Epidermal melanocyte (primary cell): ENCODE data around the gene PSMB2.

Experiments
- DNase-seq: peaks from one replicate; pipeline ENCODE4 v3.0.0; 2011; ENCODE audit warnings: low spot score; ENCODE audit not compliant: insufficient read length

Gene PSMB2

DNA sequence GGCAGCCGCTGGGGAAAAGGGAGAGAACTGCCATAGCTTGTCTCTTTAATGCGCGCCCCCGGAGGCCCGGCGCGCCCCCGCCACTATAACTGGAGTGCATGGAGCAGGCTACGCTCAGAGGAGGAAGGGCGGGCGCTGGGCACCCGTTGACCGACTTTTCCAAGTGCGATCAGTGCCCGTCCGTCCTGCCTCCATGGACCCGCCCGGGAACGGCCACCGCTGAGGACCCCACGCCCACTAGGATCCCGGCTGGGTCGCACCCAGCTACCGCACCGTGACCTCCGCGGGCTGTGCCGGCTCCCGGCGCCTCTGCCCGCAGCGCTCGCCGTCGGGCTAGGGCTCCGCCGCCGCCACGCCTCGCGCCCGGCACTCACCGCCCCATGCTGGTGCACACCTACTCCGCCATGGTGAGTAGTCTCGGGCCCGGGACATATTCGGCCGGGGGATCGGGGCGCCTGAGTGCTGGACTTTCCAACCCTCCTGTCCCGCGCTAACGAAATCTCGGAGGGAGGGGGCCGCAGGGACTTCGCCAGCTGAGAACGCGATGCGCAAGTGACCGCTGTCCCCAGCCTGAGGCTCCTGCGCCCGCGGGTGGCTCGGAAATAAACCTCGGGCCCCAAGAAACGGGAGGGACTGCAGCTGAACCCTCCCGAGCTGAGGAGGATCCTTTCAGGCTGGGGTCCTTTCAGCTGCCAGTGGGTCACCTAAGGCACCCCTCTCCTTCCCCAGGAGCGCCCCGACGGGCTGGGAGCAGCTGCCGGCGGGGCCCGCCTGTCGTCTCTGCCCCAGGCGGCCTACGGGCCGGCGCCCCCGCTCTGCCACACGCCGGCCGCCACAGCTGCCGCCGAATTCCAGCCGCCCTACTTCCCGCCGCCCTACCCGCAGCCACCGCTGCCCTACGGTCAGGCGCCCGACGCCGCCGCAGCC, 67.9 kb downstream of the PSMB2 start, which contains the start of gene TFAP2E:
Gene TFAP2E, plus strand, starts transcription at position 117 of the 927 bp plus-strand sequence. Its CDS starts 264 bp downstream, at position 381.
- DNase-seq, result peak; percentile 90

DNA sequence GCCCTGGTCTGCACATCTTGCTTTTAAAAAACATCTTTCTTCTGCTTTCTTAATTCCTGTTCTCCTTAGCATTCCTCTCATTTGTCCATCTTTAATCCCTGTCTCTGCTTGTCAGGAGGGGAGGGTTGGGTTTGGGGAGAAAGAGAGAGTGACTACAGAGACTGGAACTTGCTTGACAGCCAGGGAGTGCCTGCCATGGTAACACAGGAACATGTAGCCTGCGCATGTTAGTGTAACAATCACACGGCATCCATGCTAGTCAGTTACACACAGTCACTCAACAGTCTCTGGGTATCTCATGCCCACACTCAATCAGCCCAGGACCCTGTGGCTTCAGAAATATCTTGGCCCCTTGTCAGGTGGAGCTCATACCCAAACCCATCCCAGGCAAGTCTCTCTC, 69.0 kb downstream of the PSMB2 start:
- DNase-seq, result no peak

DNA sequence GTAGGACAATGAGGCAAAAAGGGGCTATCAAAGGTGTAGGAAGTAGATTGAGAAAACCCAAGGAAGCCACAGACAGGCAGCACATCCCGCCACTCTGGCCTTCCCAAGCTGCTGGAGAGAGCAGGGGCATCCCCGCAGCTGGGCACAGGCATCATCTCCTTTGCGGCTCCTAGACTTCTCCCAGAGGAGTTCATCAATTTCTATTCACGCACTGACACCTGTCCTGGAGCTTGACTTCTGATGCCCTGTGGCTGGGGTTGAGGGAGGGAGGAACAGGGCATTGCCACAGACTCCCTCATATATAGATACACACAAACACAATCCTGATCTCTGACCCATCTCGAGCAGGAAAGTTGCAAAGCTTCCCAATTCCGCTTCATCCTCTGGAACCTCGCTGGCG, 70.1 kb downstream of the PSMB2 start:
- DNase-seq, result no peak

DNA sequence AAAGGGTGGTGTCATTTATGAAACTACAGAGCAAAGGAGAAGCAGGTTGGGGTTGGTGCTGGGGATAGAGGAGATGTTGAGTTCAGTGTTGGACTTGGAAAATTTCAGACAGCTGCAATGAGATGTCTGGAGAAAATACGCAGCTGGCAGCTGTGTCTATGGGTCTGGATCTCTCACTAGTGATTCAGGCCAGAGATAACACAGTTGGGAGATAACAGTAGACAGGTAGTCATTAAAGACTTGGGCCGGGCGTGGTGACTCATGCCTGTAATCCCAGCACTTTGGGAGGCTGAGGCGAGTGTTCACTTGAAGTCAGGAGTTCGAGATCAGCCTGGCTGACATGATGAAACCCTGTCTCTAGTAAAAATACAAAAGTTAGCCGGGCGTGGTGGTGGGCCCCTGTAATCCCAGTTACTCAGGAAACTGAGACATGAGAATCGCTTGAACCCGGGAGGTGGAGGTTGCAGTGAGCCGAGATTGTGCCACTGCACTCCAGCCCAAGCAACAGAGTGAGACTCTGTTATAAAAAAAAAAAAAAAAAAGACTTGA, 70.7 kb downstream of the PSMB2 start:
- DNase-seq, result no peak

DNA sequence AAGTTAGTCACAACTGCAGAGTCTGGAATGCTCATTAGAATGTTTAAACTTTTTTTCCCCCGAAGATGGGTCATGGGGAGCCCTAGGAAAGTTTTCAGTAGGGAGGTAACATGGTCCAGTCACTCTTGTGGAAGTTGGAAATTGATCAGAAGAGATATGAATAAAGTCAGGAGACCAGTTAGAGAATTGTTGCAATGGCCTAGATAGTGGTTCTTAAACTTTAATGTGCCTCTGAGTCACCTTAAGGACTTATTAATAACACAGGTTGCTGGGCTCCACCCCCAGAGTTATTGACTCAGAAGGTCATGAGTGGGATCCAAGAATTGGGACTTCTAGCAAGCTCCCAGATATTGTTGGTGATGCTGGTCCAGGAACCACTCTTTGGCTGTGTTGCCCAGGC, 71.4 kb downstream of the PSMB2 start:
- no peak for DNase-seq

DNA sequence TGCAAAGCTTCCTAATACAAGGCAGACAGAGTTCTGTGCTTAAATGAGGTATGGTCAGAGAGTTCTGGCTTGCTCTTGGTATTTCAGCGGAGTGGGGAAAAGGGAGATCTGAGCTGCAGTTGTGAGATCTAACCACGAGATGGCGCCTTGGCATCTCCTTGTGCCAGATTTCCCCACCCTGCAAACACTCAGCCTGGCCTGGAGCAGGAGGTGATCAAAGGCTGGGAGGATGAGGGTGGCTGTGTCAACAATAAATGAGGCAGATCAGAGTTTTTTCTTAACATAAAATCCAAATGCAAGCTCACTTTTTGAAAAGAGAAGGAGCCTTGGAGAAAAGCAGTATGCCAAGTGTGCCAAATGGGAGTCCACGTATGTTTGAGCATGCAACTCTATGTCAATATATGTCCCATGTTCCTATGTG, 72.3 kb downstream of the PSMB2 start:
- peak; percentile 94 for DNase-seq

DNA sequence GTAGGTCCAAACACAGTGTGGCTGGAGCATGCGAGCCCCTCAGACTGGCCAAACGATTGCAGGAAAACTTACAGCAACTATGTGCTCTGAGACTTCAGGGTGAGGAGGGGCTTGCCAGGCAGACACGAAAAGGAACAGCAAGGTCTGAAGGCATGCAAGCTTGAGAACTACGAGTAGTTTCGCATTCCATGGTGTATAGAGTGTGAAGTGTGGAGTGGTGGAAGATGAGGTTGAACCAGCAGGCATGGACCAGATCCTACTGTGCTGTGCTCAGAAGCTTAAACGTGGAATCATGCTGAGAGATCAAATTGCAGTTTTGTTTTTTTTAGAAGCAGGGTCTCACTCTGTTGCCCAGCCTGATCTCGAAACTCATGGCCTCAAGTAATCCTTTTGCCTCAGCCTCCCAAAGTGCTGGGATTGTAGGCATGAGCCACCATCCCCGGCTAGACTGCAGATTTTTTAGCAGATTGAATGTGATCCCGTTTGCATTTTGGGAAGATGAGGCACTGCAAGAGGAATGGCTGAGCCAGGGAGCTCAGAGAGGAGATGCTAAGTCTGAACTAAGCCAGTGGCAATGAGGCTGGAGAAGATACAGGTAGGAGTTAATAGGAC, 73.3 kb downstream of the PSMB2 start:
- DNase-seq, result no peak

DNA sequence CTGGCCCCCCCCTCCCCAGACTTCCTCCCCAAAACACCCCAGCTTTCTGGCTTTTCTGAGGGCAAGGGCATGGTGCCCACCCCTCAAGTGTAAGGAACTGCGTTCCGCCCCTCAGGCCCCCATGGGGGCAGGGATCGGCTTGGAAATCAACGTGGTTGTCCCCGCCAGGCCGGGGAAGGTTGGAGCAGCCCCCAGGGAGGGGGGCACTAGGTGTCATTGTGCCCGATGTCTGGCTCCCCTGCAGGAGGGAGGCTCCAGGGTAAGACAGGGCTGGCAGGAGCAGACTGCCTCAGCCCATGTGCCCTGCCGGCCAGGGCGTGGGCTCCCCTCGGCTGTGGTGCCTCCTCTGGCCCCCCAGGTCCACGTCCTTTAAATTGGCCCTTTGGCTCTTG, 75.6 kb downstream of the PSMB2 start:
- DNase-seq, result no peak

DNA sequence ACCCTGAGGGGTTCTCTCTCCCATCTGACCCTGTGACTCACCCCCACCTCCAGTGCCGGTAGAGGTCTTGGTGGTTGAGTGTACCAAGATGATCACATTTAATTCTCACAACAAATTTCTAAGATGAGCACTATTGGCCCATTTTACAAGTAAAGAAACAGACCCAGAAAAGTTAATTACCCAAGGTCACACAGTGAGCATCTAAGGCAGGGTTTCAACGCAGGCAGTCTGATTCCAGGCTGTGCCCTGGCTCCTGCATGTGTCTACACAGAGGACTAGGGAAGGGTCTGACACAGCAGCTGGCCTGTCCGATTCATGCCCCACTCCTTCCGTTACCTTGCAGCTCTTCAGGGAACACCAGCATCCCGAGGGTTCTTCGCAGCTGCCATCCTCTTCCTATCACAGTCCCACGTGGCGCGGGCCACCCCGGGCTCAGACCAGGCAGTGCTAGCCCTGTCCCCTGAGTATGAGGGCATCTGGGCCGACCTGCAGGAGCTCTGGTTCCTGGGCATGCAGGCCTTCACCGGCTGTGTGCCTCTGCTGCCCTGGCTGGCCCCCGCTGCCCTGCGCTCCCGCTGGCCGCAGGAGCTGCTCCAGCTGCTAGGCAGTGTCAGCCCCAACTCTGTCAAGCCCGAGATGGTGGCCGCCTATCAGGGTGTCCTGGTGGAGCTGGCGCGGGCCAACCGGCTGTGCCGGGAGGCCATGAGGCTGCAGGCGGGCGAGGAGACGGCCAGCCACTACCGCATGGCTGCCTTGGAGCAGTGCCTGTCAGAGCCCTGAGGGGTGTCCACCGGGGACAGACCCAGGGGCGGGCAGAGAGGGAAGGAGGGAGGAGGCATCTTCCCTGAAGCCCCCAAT, 76.2 kb downstream of the PSMB2 start:
- no peak for DNase-seq

DNA sequence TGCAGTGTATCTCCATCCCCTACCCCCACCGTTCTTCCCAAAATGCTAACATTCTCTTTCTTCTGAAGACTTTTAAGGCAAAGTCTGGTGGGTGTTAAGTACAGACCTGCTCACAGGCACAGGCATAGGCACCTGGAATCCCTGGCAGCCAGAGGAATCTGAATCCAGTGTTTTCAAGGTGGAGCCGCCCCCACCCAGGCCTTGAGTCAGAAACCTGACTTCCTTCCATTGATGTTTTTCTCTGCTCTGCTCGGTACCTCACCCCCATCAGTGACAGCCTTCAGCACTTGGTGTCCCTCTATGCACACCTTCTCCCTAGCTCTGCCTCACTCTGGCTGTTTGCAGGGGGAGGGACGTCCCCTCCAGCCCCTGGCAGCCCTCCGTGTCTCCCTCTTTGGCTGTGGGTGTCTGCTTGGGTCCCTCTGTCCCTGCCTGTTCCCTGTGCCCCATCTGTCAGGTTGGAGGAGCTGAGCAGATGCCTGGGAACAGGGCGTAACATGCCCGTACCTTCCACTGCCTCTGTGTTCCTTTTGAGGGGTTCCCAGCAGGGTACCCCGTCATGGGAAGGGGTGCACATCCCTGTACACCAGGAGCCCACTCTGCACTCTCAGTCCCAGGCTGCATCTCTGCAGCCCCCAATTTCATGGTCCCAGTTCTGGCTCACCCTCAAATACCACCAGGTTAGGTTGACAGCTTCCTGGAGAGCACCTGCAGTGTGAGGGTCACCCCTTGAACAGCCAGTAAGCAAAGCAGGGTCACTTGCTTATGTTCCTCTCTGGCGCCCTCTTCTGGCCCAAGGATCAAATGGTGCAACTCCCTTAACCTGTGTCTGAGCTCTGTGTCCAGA, 77.1 kb downstream of the PSMB2 start:
- DNase-seq, result peak; percentile 79

DNA sequence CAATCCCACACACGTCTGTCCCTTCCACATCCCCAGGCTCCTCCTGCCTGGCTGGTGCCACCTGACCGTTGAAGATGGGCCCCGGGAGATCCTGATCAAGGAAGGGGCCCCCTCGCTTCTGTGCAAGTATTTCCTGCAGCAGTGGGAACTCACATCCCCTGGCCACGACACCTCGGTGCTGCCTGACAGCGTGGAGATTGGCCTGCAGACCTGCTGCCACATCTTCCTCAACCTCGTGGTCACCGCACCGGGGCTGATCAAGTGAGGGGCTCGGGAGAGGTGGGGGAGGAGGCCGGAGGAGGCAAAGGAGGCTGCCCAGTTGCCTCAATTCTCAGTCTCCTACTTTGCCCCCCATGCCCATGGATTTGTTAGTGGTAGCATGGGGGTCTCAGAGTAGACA, 78.2 kb downstream of the PSMB2 start:
- no peak for DNase-seq

DNA sequence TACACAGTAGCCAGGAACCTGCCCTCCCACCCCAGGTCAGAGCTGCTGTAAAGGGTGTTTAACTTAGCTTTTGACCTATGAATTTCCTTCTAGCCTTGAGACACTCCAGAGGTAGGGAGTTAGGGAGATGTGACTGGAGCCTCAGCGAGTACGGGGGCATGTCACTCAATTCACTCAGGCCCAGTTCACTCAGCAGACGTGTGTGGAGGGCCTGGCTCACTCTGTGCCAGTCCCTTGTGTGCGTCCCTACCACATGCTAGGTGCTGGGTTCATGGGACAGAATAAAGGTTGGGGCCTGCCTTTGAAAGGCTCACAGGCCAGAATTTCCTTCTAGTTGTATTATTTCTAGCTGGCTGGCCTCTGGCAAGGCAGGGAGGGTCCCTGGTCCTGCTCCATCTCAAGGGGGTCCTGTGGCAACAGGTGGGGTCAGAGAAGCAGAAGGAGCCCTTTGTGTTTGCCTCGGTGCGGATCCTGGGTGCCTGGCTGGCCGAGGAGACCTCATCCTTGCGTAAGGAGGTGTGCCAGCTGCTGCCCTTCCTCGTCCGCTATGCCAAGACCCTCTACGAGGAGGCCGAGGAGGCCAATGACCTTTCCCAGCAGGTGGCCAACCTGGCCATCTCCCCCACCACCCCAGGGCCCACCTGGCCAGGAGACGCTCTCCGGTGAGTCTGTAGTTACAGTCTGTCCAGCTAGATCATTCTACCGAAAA, 79.2 kb downstream of the PSMB2 start:
- DNase-seq, result no peak

DNA sequence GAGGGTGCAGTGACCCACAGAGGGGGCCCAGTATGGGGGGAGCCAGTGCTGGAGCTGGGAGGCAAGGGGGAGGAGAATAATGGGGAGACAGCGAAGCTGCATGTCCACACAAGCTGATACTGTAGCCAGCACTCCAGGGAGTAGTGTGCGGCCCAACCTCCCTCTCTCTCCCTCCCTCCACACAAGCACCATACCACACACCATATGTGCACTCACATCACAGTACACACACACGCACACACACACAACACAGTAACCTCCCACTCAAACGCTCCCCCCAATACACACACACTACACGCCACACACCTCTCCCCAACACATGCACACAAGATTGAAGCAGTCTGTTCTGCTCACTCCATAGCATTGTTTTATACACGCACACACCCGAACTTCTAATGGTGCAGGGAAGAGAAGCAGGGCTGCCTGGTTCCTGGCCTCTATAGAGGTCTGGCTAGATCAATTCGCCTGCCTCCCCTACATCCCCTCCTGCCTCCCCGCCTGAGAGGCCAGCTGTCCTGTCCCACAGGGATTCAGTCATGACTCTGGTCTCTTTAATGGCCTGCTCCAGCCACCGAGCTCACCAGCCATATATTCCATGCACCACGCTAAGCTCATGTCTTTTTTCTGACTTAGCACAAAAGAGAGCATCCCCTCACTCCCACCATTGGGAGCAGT, 79.9 kb downstream of the PSMB2 start:
- DNase-seq, result no peak

DNA sequence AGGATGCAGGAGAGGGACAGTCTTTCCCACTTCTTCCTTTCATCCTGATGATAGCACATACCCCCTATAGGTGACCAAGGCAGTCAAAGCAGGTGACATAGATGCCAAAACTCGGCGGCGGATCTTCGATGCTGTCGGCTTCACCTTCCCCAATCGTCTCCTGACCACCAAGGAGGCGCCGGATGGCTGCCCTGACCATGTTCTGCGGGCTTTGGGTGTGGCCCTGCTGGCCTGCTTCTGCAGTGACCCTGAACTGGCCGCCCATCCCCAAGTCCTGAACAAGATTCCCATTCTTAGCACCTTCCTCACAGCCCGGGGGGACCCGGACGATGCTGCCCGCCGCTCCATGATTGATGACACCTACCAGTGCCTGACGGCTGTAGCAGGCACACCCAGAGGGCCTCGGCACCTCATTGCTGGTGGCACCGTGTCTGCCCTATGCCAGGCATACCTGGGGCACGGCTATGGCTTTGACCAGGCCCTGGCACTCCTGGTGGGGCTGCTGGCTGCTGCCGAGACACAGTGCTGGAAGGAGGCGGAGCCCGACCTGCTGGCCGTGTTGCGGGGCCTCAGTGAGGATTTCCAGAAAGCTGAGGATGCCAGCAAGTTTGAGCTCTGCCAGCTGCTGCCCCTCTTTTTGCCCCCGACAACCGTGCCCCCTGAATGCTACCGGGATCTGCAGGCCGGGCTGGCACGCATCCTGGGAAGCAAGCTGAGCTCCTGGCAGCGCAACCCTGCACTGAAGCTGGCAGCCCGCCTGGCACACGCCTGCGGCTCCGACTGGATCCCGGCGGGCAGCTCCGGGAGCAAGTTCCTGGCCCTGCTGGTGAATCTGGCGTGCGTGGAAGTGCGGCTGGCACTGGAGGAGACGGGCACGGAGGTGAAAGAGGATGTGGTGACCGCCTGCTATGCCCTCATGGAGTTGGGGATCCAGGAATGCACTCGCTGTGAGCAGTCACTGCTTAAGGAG, 80.8 kb downstream of the PSMB2 start:
- no peak for DNase-seq

DNA sequence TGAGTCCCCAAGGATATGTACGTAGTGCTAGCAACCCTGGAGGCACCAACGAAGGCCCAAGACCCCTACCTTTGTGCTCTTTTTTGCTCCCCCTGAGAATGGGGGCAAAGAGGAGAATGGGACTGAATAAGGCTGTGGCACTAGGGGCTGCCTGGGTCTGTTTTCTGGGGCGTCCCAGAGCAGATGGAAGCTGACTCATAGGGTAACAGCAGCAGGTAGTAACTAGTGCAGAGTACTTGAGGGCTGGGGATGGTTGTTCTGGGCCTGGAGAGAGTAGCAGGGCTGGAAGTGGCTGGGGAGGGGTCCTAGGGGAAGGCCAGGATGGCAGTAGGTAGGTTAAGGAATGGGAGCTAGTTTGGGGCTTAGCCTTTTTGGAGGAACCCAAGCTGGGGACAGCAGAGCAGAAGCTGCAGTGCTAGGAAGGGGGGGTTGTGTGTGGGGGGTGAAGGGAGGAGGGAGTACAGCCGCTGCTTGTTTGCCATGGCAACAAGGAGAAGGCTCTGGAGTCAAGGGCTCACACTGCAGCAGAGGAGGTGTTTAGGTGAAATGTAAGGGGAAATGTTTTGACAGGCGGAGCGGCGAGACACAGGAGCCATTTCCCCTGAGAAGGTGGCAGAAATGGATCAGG, 81.9 kb downstream of the PSMB2 start:
- no peak for DNase-seq

DNA sequence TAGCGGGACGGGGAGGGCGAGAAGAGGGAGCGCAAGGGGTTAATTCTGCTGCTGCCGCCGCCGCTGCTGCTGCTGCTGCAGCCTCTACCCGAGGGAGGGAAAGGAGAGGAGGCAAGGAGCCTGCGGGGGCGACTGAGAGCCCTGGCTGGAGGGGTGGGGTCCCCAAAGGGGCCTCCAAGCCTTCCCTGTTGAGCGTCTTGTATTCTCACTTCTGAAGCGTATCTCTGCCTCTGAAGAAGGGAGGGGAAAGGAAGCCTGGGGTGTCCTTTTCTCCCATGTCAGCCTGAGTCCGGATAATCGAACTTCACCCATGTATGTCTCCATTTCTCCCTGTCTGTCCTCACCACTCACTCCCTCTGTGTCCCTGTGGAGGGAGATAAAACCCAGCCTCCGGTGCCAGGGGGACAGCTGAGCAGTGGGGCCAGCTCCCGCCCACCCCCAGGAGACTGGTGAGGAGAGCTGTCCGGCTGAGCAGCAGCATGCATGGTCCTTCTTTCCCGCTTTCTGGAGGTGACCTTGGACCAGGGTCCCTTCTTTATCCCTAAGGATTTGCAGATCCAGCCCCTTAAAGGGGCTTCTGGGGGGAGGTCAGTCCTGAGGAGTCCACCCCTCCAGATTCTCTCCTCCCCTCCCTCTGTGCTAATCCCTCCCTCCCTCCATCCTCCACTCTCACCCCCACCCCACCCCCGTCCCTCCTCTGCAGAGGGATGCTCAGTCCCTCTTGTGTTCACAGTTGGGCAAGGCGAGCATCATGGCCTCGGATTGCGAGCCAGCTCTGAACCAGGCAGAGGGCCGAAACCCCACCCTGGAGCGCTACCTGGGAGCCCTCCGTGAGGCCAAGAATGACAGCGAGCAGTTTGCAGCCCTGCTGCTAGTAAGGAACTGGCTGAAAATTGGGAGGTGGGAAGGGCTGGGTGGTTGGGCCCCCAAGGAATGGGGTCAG, 82.7 kb downstream of the PSMB2 start:
- DNase-seq, result no peak
